Choroid plexus epithelial cell (primary cell): ENCODE measurements around the gene MAU2.
"Not testable (repeated sequence)": the region's sequence is repeated elsewhere in the genome, so short reads cannot be mapped to it uniquely, and the experiment has no call there.

Experiments used
- DNase-seq: peaks from one replicate; pipeline ENCODE4 v3.0.0-alpha.2; 2010; ENCODE audit warnings: low read depth
- H3K4me3 ChIP-seq: 2 replicates; pipeline ENCODE4 v1.5.1; 2011; ENCODE audit warnings: low read depth, mild to moderate bottlenecking, control low read depth, low read length, moderate library complexity
- CTCF ChIP-seq: conservative IDR thresholded peaks from 2 replicates; pipeline ENCODE4 v1.5.1; 2011; ENCODE audit warnings: low read depth, mild to moderate bottlenecking, control low read depth, inconsistent platforms, low read length, moderate library complexity

Gene MAU2

GRCh38 chr19:19362075-19362474 lies 41.4 kb downstream of the MAU2 start:
- H3K4me3 ChIP-seq, result no peak overlapping the region
- no peak for DNase-seq
- TF ChIP-seq CTCF, result no peak

GRCh38 chr19:19366434-19367396 lies 46.1 kb downstream of the MAU2 start:
- TF ChIP-seq CTCF, result peak; percentile 95
- DNase-seq, result peak; percentile 86
- no peak overlapping the region for H3K4me3 ChIP-seq

- no peak for TF ChIP-seq CTCF
- DNase-seq, result no peak
- no peak overlapping the region for H3K4me3 ChIP-seq
Measured at GRCh38 chr19:19368087-19368486, 47.5 kb downstream of the MAU2 start.

GRCh38 chr19:19371059-19371458 lies 50.4 kb downstream of the MAU2 start:
- DNase-seq, result no peak

GRCh38 chr19:19372656-19373416 lies 52.2 kb downstream of the MAU2 start:
- peak overlapping the region; percentile 9 for H3K4me3 ChIP-seq
- no peak for TF ChIP-seq CTCF
- DNase-seq, result peak; percentile 65

More at GRCh38 chr19:19371059-19371458, 50.4 kb downstream of the MAU2 start:
- no peak for TF ChIP-seq CTCF
- no peak overlapping the region for H3K4me3 ChIP-seq

GRCh38 chr19:19379527-19379926 lies 58.9 kb downstream of the MAU2 start:
- DNase-seq, result peak; percentile 64
- no peak for TF ChIP-seq CTCF
- no peak overlapping the region for H3K4me3 ChIP-seq

- not testable (repeated sequence) for H3K4me3 ChIP-seq, DNase-seq
Measured at GRCh38 chr19:19380316-19380715, 59.7 kb downstream of the MAU2 start.
